Neural cell (in vitro differentiated cells): ENCODE measurements around the gene CYP26A1. TPM values are rescaled to one million over a fixed set of nuclear protein-coding genes. Genes with fewer than 3 reads are reported as not detected.

ENCODE experiments used
- H2AFZ ChIP-seq: fragments of 200-600, 300-800 bp; sonication (generic), shearing (Covaris generic); 2 replicates; pipeline ENCODE4 v1.6.0; 2014; ENCODE audit warnings: low read depth, mild to moderate bottlenecking, antibody characterized with exemption, low read length, moderate library complexity
- H3F3A ChIP-seq: fragments of 200-600 bp; shearing (Covaris generic); 2 replicates; pipeline ENCODE4 v1.6.1; 2016; ENCODE audit warnings: mild to moderate bottlenecking, moderate library complexity, mixed read lengths, antibody characterized with exemption, low read length; ENCODE audit not compliant: insufficient read depth, poor library complexity, severe bottlenecking
- H3K27ac ChIP-seq: fragments of 200-600, 300-800 bp; sonication (generic), shearing (Covaris generic); 2 replicates; pipeline ENCODE4 v1.5.1; 2014; ENCODE audit warnings: mild to moderate bottlenecking, low read length, moderate library complexity
- H3K27me3 ChIP-seq: fragments of 300-800, 200-600 bp; sonication (generic), shearing (Covaris generic); 2 replicates; pipeline ENCODE4 v1.6.0; 2014; ENCODE audit warnings: mild to moderate bottlenecking, low read depth, low read length, moderate library complexity; ENCODE audit not compliant: insufficient read depth
- H3K36me3 ChIP-seq: fragments of 300-800, 200-600 bp; sonication (generic), shearing (Covaris generic); 2 replicates; pipeline ENCODE4 v1.5.1; 2014; ENCODE audit warnings: mild to moderate bottlenecking, antibody characterized with exemption, low read length, moderate library complexity; ENCODE audit not compliant: insufficient read depth
- H3K4me2 ChIP-seq: fragments of 300-800, 200-600 bp; sonication (generic), shearing (Covaris generic); 2 replicates; pipeline ENCODE4 v1.6.0; 2014; ENCODE audit warnings: mild to moderate bottlenecking, low read length
- H3K4me3 ChIP-seq: fragments of 300-800, 200-600 bp; sonication (generic), shearing (Covaris generic); 2 replicates; pipeline ENCODE4 v1.5.1; 2014; ENCODE audit warnings: mild to moderate bottlenecking, low read length, moderate library complexity
- H3K79me2 ChIP-seq: fragments of 200-600 bp; shearing (Covaris generic); replicated peaks from 2 replicates; pipeline ENCODE4 v1.6.0; 2014; ENCODE audit warnings: mild to moderate bottlenecking, low read length, moderate library complexity; ENCODE audit not compliant: insufficient read depth
- H3K9ac ChIP-seq: fragments of 300-800, 200-600 bp; sonication (generic), shearing (Covaris generic); 2 replicates; pipeline ENCODE4 v1.6.1; 2016; ENCODE audit warnings: mild to moderate bottlenecking, low read length, mixed read lengths
- H3K9me2 ChIP-seq: fragments of 200-600 bp; shearing (Covaris generic); 2 replicates; pipeline ENCODE4 v1.6.1; 2016; ENCODE audit warnings: mild to moderate bottlenecking, low read length, mixed read lengths; ENCODE audit not compliant: insufficient read depth
- H3K9me3 ChIP-seq: fragments of 200-600, 300-800 bp; sonication (generic), shearing (Covaris generic); 2 replicates; pipeline ENCODE4 v1.6.1; 2016; ENCODE audit warnings: mild to moderate bottlenecking, mixed run types, low read length, moderate library complexity, mixed read lengths
- H4K20me1 ChIP-seq: fragments of 200-600 bp; shearing (Covaris generic); 2 replicates; pipeline ENCODE4 v1.6.1; 2016; ENCODE audit warnings: mild to moderate bottlenecking, mixed run types; ENCODE audit not compliant: insufficient read depth
- CTCF ChIP-seq: fragments of 450-650 bp; IDR thresholded peaks from 2 replicates; pipeline ENCODE4 v1.5.1; 2014; ENCODE audit warnings: antibody characterized with exemption, mild to moderate bottlenecking, moderate library complexity; ENCODE audit not compliant: poor library complexity, severe bottlenecking
- EZH2 ChIP-seq: fragments of 200-600, 300-800 bp; shearing (Covaris generic), sonication (generic); IDR thresholded peaks from 2 replicates; pipeline ENCODE4 v1.6.1; 2014; ENCODE audit warnings: antibody characterized with exemption, low read length, borderline replicate concordance, mild to moderate bottlenecking; ENCODE audit not compliant: insufficient read depth, poor library complexity, severe bottlenecking
- MXI1 ChIP-seq: fragments of 450-650 bp; conservative IDR thresholded peaks from 2 replicates; pipeline ENCODE4 v1.6.1; 2014; ENCODE audit warnings: antibody characterized with exemption, mild to moderate bottlenecking; ENCODE audit not compliant: poor library complexity, severe bottlenecking
- POLR2AphosphoS5 ChIP-seq: IDR thresholded peaks from 2 replicates; pipeline ENCODE4 v1.6.1; 2012
- RAD21 ChIP-seq: fragments of 450-650 bp; conservative IDR thresholded peaks from 2 replicates; pipeline ENCODE4 v1.6.1; 2014; ENCODE audit warnings: antibody characterized with exemption, mild to moderate bottlenecking, moderate library complexity
- SMC3 ChIP-seq: fragments of 450-650 bp; conservative IDR thresholded peaks from 2 replicates; pipeline ENCODE4 v1.6.1; 2014; ENCODE audit warnings: antibody characterized with exemption, mild to moderate bottlenecking, moderate library complexity; ENCODE audit not compliant: poor library complexity
- TAF1 ChIP-seq: IDR thresholded peaks from 2 replicates; pipeline ENCODE4 v1.6.1; 2012; ENCODE audit warnings: low read depth
- polyA plus RNA-seq: library from polyadenylated mRNA; depleted of rRNA; stranded (reverse); fragments of >200 nt; gene quantifications from 2 replicates; pipeline ENCODE4 v1.2.3, GENCODE V29; 2014

Gene CYP26A1
- polyA plus RNA-seq, 1 donor from 2014 or later, result 0.77 TPM

DNA sequence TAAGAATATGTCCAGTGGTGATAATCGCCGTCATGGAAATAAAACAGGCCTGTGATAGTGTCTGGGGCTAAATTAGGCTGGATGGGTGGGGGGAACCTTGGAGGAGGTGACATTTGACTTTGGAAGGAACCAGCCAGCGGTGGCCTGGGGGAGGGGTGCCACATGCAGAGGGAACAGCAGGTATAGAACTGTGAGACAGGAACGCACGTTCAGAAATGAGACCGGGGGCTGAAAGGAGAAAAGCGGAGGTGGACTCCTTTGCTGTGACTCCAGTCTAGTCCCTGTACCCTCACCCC is 2.6 kb upstream of the CYP26A1 start:
- Histone ChIP-seq H3K9me3 (peaks cover 4% of the 10 kb centered on the region), H3K27ac (no peak overlapping the region), H2AFZ (no peak overlapping the region), H3K27me3 (peaks cover 100% of the 10 kb centered on the region), H3F3A (no peaks in the 10 kb centered on the region), H3K36me3 (no peaks in the 10 kb centered on the region), H3K9ac (no peak overlapping the region), H3K9me2 (no peaks in the 10 kb centered on the region), H3K79me2 (no peaks in the 10 kb centered on the region), H3K4me2 (no peak overlapping the region), H4K20me1 (no peaks in the 10 kb centered on the region), H3K4me3 (no peak overlapping the region)
- TF ChIP-seq RAD21 (no peak), EZH2 (peak; percentile 57)

GRCh38 chr10:93071674-93072224 is 1.9 kb upstream of the CYP26A1 start:
- H3K9ac ChIP-seq, result no peak overlapping the region

DNA sequence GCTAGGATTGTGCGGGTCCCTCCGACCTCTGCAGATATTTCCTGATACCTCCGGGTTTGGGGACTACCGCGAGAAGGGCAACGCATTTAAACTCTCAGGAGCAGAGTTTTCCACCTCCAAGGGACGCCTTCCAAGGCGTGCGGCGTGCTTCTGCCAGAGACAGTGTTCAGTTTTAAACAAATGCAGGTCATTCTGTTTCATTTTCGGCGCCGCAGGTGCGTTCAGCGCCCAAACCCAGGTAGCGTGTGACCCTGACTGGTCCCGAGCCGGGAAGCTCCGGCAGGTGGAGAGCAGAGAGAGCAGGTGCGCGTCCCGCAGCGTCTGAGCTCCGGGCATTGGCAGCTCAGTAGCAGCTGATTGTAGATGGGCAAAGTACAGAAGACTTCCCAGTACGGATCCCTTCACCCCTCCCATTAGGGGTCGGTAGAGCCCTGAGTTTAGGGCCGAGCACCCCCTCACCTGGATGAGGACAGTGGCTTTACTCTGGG is 1.4 kb upstream of the CYP26A1 start:
- H3K9me2 ChIP-seq, result no peaks in the 10 kb centered on the region
- H3F3A ChIP-seq, result no peaks in the 10 kb centered on the region
- no peaks in the 10 kb centered on the region for H4K20me1 ChIP-seq
- H3K27me3 ChIP-seq, result peaks cover 100% of the 10 kb centered on the region
- peak overlapping the region; percentile 43 for H3K4me3 ChIP-seq
- H3K4me2 ChIP-seq, result no peak overlapping the region
- peak; percentile 22 for TF ChIP-seq EZH2
- no peak for TF ChIP-seq CTCF
- no peak for TF ChIP-seq SMC3
- H3K79me2 ChIP-seq, result no peaks in the 10 kb centered on the region
- no peak overlapping the region for H2AFZ ChIP-seq
- H3K36me3 ChIP-seq, result no peaks in the 10 kb centered on the region
- H3K9me3 ChIP-seq, result no peaks in the 10 kb centered on the region
- H3K9ac ChIP-seq, result no peak overlapping the region
- no peak overlapping the region for H3K27ac ChIP-seq

More at GRCh38 chr10:93071674-93072224, 1.9 kb upstream of the CYP26A1 start:
- TF ChIP-seq EZH2 (peak; percentile 28), MXI1 (no peak), TAF1 (no peak), POLR2AphosphoS5 (no peak), SMC3 (no peak)
- no peaks in the 10 kb centered on the region for H3K9me2 ChIP-seq
- no peaks in the 10 kb centered on the region for H3K36me3 ChIP-seq
- no peaks in the 10 kb centered on the region for H3F3A ChIP-seq
- peaks cover 100% of the 10 kb centered on the region for H3K27me3 ChIP-seq
- H3K4me2 ChIP-seq, result no peak overlapping the region
- H3K79me2 ChIP-seq, result no peaks in the 10 kb centered on the region
- no peak overlapping the region for H2AFZ ChIP-seq
- H3K9me3 ChIP-seq, result peaks cover 4% of the 10 kb centered on the region
- no peak overlapping the region for H3K27ac ChIP-seq
- peak overlapping the region; percentile 43 for H3K4me3 ChIP-seq
- H4K20me1 ChIP-seq, result no peaks in the 10 kb centered on the region
